Natural killer cell (primary cell): Measurements from ENCODE around the gene NPNT. TPM values are rescaled to one million over a fixed set of nuclear protein-coding genes. Genes with fewer than 3 reads are reported as not detected.
"Not testable (repeated sequence)": the region's sequence is repeated elsewhere in the genome, so short reads cannot be mapped to it uniquely, and the experiment has no call there.

Experiments used
- ATAC-seq, 3 donors: fragments of 150-1000 bp in 2 of 3; fragments of 200-7000 bp in 1 of 3; cut with Tn5 transposase; 1 replicate in 1 of 3; 2 replicates in 2 of 3; pipeline ENCODE4 v1.10.0; 2021; ENCODE audit warnings: mild to moderate bottlenecking in 2 of 3, moderate library complexity in 2 of 3
- DNase-seq, 2 donors: peaks; one replicate each; pipeline versions ENCODE4 v3.0.0 to v3.0.0-alpha.2; 2013 to 2021; ENCODE audit warnings: mixed read lengths in 1 of 2
- H3K27ac ChIP-seq: one replicate; pipeline ENCODE4 v1.5.1; 2013; ENCODE audit warnings: mild to moderate bottlenecking, low read length
- H3K27me3 ChIP-seq: one replicate; pipeline ENCODE4 v1.6.1; 2013; ENCODE audit warnings: low read length; ENCODE audit not compliant: control insufficient read depth, insufficient read depth
- H3K36me3 ChIP-seq: one replicate; pipeline ENCODE4 v1.6.1; 2013; ENCODE audit warnings: low read length; ENCODE audit not compliant: control insufficient read depth, insufficient read depth
- H3K4me1 ChIP-seq: one replicate; pipeline ENCODE4 v1.6.1; 2013; ENCODE audit warnings: low read length; ENCODE audit not compliant: control insufficient read depth, insufficient read depth
- H3K4me3 ChIP-seq: one replicate; pipeline ENCODE4 v1.5.1; 2013; ENCODE audit warnings: low read length
- H3K9me3 ChIP-seq: one replicate; pipeline ENCODE4 v1.6.1; 2013; ENCODE audit warnings: low read length; ENCODE audit not compliant: control insufficient read depth, insufficient read depth
- H3K27ac Mint-ChIP-seq, 2 donors: one replicate each; pipeline ENCODE4 v1.8.0; 2022; ENCODE audit warnings: mild to moderate bottlenecking in 2 of 2, mixed read lengths in 2 of 2, moderate library complexity in 1 of 2
- H3K27me3 Mint-ChIP-seq, 2 donors: one replicate each; pipeline ENCODE4 v1.8.0; 2022; ENCODE audit warnings: low read depth in 2 of 2, mixed read lengths in 2 of 2
- H3K36me3 Mint-ChIP-seq: one replicate; pipeline ENCODE4 v1.8.0; 2022; ENCODE audit warnings: mixed read lengths
- H3K4me1 Mint-ChIP-seq, 2 donors: one replicate each; pipeline ENCODE4 v1.8.0; 2022; ENCODE audit warnings: mixed read lengths in 2 of 2
- H3K4me3 Mint-ChIP-seq: one replicate; pipeline ENCODE4 v1.8.0; 2022; ENCODE audit warnings: mild to moderate bottlenecking, moderate library complexity, mixed read lengths
- H3K9me3 Mint-ChIP-seq, 2 donors: one replicate each; pipeline ENCODE4 v1.8.0; 2022; ENCODE audit warnings: mixed read lengths in 2 of 2
- CTCF ChIP-seq: fragments of 200-600 bp; IDR thresholded peaks from one replicate; pipeline ENCODE4 v1.8.0; 2022; ENCODE audit warnings: antibody characterized with exemption
- WGBS: methylation state at CpG from one replicate; pipeline ENCODE4 v1.1.7; 2013; ENCODE audit warnings: missing lambda C conversion rate; ENCODE audit not compliant: insufficient coverage; 5-methylcytosine and 5-hydroxymethylcytosine counted together
- intact Hi-C: fragments of 100-400 bp; cut with micrococcal nuclease; formaldehyde crosslinking; loops from one replicate; pipeline ENCODE4 v1.14.2; 2022
- total RNA-seq, 4 donors: library from RNA; stranded (reverse); fragments of 120-200 nt in 1 of 4; gene quantifications; one replicate each; pipeline versions ENCODE4 v1.2.3 to v1.2.4, GENCODE V29; 2013 to 2022

Gene NPNT
- not detected for total RNA-seq
- total RNA-seq (2013) = not detected

DNA sequence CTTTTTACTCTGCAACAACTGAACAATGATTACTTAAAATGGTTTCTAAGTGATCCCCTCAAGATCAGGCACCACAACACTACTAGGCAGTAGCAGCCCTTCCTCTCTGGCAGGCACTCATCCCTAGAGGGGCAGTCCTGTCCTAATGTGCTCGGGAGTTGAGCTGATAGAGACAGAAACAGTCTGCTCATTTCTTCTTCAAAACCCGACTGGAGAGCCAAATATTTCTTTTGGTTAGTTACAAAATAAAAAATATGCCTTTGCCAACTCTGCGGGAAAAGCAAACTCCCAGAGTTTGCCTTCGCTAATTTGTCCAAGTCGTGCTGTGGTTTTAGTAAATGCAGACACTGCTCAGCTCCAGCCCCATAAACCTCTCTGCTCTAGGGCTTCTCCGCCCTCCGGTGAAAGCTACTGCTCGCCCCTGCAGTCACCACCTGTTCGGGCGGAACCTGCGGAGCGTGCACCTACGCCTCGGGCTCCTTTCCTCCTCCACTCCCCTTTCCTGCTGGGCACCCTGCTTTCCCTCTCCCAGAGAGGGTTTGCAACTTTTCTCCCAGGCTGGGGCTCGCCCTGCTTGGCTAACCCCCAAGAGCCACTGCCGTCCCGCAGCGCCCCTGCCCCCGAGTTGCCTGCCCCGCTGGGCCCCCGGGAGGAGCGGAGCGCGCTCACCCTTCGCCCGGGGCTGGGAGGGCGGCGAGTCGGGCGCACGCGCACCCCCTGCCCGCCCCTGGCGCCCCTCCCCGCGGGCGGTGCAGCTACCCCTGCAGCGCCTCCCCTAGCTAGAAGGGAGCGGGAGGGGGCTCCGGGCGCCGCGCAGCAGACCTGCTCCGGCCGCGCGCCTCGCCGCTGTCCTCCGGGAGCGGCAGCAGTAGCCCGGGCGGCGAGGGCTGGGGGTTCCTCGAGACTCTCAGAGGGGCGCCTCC, at the start of gene NPNT:
Gene NPNT, plus strand, starts transcription at position 812 of the 923 bp plus-strand sequence. CDS start 182 bp downstream, outside the sequence.
- Histone ChIP-seq H3K4me1 (no peaks in the 10 kb centered on the region), H3K27ac (no peak within 1 kb of the TSS), H3K36me3 (no peaks in the 10 kb centered on the region), H3K27me3 (peaks cover 19% of the 10 kb centered on the region), H3K9me3 (peaks cover 4% of the 10 kb centered on the region), H3K4me3 (no peak within 1 kb of the TSS)
- ATAC-seq (no peak), DNase-seq (no peak)
- Mint-ChIP-seq H3K9me3 (peaks cover 9 to 12% of the 10 kb centered on the region in 2 donors), H3K27ac (no peak within 1 kb of the TSS), H3K27me3 (peaks cover 35 to 55% of the 10 kb centered on the region in 2 donors), H3K4me1 (no peaks in the 10 kb centered on the region), H3K36me3 (peaks cover 16% of the 10 kb centered on the region), H3K4me3 (no peak within 1 kb of the TSS)
- WGBS = 3% methylated on average over 56 of the region's 56 CpGs
- TF ChIP-seq CTCF = no peak
- intact Hi-C loops = no loop called here

DNA sequence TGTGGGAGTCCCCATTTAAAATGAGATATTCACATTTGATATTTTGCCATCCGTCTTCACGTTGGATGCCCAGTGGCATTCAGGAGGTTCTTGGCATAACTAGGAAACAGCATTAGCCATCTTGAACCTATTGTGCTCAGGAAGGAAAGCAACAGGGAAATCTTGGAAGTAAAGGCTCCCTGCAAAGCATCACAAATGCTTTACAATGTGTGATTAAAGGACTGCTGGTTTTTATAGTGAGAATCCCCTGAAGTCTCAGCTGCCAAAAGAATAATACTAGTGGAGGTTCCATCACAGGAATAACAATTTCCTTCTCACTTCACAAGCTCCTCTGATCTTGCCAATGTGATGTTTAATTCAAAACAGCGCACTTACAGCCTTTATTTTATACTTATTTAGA, 49.7 kb upstream of the NPNT start:
- no peaks in the 10 kb centered on the region for H3K9me3 ChIP-seq
- intact Hi-C loops = no loop called here
- H3K4me1 ChIP-seq = no peaks in the 10 kb centered on the region
- Mint-ChIP-seq H3K27me3 (no peaks in the 10 kb centered on the region), H3K36me3 (no peaks in the 10 kb centered on the region), H3K27ac (no peak overlapping the region), H3K4me3 (no peak overlapping the region), H3K4me1 (no peaks in the 10 kb centered on the region), H3K9me3 (no peaks in the 10 kb centered on the region)
- WGBS = 91% methylated on average over 2 of the region's 3 CpGs
- no peak for ATAC-seq
- H3K4me3 ChIP-seq = no peak overlapping the region
- H3K36me3 ChIP-seq = no peaks in the 10 kb centered on the region
- no peak overlapping the region for H3K27ac ChIP-seq
- DNase-seq = no peak
- H3K27me3 ChIP-seq = no peaks in the 10 kb centered on the region
- TF ChIP-seq CTCF = no peak

- H3K4me3 ChIP-seq, H3K4me1 Mint-ChIP-seq, H3K36me3 ChIP-seq, intact Hi-C loops, DNase-seq, ATAC-seq, H3K9me3 Mint-ChIP-seq, H3K4me1 ChIP-seq, H3K27me3 Mint-ChIP-seq, H3K27me3 ChIP-seq, H3K4me3 Mint-ChIP-seq, H3K27ac Mint-ChIP-seq, H3K27ac ChIP-seq, H3K9me3 ChIP-seq, H3K36me3 Mint-ChIP-seq: not testable (repeated sequence)
- WGBS = 86% methylated on average over 5 of the region's 6 CpGs
These were observed 46.9 kb upstream of the NPNT start for GRCh38 chr4:105848359-105848758.

- Mint-ChIP-seq H3K27ac (no peak overlapping the region), H3K36me3 (peaks cover 14% of the 10 kb centered on the region), H3K4me3 (no peak overlapping the region), H3K27me3 (no peaks in the 10 kb centered on the region), H3K9me3 (peaks cover 9 to 17% of the 10 kb centered on the region in 2 donors), H3K4me1 (no peaks in the 10 kb centered on the region)
- no peaks in the 10 kb centered on the region for H3K36me3 ChIP-seq
- DNase-seq (no peak), ATAC-seq (no peak)
- no peaks in the 10 kb centered on the region for H3K27me3 ChIP-seq
- WGBS = no CpG with 5 or more reads among the region's 3 CpGs
- no peaks in the 10 kb centered on the region for H3K9me3 ChIP-seq
- H3K4me1 ChIP-seq = no peaks in the 10 kb centered on the region
- intact Hi-C loops = no loop called here
- no peak overlapping the region for H3K4me3 ChIP-seq
- no peak overlapping the region for H3K27ac ChIP-seq
- no peak for TF ChIP-seq CTCF
These were observed 44.1 kb upstream of the NPNT start for GRCh38 chr4:105851196-105851595.

GRCh38 chr4:105852230-105852629, 43.0 kb upstream of the NPNT start:
- H3K27me3 ChIP-seq, H3K36me3 ChIP-seq, intact Hi-C loops, H3K4me3 ChIP-seq, H3K4me1 Mint-ChIP-seq, H3K27ac ChIP-seq, H3K4me1 ChIP-seq, DNase-seq, H3K27me3 Mint-ChIP-seq, H3K4me3 Mint-ChIP-seq, H3K9me3 ChIP-seq, ATAC-seq, H3K27ac Mint-ChIP-seq: not testable (repeated sequence)
- Mint-ChIP-seq H3K36me3 (peaks cover 14% of the 10 kb centered on the region), H3K9me3 (peaks cover 14 to 22% of the 10 kb centered on the region in 2 donors)
- WGBS = 90% methylated on average over 2 of the region's 2 CpGs
